ENCODE results near the gene FN3K.

DNA sequence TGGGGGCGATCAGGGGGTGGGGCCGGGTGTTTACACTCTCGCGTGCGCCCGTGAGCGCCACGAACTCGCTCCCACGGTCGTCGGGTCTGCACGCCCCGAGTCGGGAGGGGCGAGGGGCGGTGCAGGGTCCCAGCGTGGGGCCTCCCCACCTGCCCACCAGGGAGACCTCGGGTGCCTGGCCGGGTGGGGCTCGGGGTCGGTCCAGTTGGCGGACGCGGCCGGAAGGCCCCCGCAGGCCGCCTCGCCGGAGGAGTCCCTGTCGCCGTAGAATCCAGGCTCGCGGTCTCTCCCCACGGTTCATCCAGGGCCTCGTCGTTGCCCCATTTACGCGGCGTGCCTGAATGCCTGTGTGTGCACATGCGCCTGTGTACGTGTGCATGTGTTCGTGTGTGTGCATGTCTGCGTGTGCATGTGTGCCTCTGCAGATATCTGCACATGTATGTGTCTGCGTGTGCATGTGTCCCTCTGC is 36.4 kb upstream of the FN3K start:
- no peak for TF ChIP-seq EZH2phosphoT487 (IDR thresholded peaks at IDR 0.05; ENCODE audit: insufficient read depth, low read depth)
- TF ChIP-seq EZH2 (IDR thresholded peaks at IDR 0.05; ENCODE audit: insufficient read depth, poor library complexity, severe bottlenecking), result no peak

Measured in GM23248 (cell line).